GM18505 (cell line): ENCODE results near the gene CHST3.
"Not testable (repeated sequence)": the region's sequence is repeated elsewhere in the genome, so short reads cannot be mapped to it uniquely, and the experiment has no call there.

Source experiments
- ATAC-seq: cut with Tn5 transposase; IDR thresholded peaks from one replicate; pipeline ENCODE4 v1.9.1; 2021; ENCODE audit not compliant: unreplicated experiment
- POLR2A ChIP-seq: IDR thresholded peaks from 4 replicates; pipeline ENCODE4 v1.6.1; 2011; ENCODE audit warnings: borderline replicate concordance; ENCODE audit not compliant: insufficient read depth, insufficient read length; ENCODE audit errors: extremely low read depth

Gene CHST3

DNA sequence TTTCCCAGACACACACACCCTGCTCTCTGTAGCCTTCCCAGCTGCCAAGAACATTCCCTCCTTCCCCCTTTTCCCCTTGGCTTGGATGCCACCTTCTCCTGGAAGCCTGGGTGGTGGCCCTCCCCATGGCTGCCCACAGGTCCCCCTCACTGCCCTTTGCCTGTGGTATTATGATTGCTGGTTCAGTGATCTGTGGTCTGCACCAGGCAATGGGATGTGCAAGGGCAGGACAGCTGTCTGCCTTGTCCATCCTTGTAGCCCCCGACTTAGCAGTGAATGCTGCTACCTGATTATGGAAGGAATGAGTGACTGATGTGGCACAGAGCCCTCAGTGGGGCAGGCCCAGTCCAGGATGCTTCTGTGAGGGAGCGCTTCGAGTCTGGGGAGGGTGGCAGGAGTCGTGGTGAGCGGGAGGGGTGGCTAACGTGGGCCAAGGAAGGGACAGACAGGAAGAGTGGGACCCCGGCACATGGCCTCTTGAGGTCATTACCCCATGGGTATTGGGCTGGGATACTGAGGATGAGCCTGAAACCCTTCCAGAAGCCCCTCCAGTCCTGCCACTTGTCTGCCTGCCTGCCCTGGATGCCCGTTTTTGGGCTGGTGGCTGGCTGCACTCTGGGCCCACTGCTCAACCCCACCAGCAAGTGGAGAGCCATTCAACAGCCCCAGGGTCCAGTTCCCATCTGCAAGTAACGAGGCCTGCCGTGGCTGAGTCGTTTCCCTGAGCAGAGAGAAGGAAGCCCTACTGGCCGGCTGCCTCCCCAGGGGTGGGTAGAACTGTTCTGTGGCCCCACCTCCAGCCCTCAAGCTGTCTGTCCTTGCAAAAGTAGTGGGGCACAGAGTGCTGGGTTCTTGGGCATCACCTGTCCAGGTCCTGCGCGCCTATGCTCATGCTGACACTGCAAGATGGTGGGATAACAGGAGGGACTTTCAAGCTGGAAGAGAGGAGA lies 8.8 kb downstream of the CHST3 start:
- no peak for ATAC-seq
- TF ChIP-seq POLR2A, result no peak

DNA sequence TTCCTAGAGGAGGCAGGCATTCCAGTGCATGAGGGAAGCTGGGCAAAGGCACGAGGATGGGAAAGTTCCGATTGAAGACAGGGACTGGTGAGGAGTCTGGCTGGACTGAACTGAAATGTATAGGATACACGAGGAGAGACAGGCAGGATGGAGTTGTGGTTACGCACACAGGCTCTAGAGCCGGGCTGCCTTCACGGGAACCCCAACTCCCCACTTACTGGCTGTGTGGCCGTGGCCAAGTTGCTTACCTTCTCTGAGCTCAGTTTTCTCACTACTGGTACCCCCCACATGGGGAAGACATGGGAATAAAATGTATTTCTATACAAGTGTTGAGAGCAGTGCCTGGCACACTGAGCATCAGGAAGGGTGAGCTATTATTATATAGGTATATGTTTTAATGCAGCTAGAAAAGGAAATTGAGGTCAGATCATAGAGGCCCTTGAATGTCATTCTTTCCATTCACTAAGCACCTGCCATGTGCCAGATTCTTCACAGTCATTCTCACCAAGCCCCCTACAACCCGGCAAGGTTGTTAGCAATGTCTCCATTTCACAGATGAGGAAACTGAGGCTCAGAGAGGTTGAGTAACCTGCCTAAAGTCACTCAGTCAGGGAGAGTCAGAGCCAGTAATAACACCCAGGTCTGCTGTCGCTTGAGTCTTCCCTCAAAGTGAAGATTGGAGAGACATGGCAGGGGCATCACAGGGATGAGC lies 9.7 kb downstream of the CHST3 start:
- ATAC-seq, result no peak
- no peak for TF ChIP-seq POLR2A

DNA sequence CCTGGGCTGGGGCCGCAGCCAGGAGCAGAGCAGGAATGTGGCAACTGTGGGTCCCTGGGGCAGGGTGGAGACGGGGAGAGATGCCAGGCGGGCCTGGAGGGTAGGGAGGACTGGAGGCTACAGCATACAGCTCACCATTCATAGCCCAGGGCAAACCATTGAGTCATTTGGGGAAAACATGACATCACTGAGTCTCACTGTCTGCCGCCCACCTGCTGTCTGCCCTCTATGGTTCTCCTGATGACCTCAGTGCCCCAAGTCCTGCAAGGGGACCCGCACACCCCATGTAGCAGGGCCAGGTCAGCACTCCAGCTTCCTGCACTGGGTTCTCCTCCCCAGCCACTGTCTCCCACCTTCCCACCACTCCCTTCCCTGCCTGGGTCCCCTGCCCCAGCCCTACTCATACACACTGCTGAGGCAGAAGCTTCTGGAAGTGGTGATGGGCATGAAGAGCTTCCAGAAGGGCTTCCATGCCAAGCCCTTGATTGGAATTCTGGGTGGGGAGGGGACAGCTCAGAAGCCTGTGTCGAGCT lies 10.4 kb downstream of the CHST3 start:
- ATAC-seq, result no peak
- no peak for TF ChIP-seq POLR2A

DNA sequence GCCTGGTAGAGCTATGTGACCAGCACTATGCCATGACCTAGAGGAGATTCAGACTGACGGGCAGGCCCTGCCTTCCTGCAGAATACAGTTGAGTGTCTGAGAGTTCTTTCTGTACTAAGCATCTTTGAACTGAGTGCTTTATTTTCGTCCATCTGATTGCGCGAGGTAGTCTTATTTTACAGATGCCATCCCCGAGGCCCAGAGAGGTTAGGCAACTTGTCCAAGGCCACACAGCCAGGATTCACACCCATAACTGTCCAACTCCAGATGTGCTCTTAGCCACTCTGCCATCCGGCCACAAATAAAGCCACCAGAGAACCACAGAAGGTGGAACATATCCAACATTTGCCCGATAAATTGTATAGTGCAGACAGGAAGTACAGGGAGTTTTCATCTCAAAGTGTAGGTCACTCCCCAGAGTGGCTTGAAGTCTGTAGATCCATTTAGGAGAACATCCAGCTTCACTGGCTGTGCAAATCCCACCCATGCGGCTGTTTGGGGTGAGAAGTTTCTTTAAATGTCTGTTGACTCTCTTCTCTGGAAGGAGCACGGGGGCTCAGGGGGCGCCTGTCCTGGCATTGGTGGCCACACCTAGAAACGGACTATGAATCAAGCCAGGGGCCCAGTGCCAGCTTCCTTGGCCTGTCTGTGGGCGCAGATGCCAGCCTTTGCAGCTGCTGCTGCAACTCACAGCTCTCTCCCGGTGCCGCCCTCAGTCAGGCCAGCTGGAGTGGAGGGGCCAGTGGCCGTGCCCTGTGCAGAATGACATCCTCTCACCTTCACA lies 11.1 kb downstream of the CHST3 start:
- TF ChIP-seq POLR2A, result no peak
- ATAC-seq, result no peak

DNA sequence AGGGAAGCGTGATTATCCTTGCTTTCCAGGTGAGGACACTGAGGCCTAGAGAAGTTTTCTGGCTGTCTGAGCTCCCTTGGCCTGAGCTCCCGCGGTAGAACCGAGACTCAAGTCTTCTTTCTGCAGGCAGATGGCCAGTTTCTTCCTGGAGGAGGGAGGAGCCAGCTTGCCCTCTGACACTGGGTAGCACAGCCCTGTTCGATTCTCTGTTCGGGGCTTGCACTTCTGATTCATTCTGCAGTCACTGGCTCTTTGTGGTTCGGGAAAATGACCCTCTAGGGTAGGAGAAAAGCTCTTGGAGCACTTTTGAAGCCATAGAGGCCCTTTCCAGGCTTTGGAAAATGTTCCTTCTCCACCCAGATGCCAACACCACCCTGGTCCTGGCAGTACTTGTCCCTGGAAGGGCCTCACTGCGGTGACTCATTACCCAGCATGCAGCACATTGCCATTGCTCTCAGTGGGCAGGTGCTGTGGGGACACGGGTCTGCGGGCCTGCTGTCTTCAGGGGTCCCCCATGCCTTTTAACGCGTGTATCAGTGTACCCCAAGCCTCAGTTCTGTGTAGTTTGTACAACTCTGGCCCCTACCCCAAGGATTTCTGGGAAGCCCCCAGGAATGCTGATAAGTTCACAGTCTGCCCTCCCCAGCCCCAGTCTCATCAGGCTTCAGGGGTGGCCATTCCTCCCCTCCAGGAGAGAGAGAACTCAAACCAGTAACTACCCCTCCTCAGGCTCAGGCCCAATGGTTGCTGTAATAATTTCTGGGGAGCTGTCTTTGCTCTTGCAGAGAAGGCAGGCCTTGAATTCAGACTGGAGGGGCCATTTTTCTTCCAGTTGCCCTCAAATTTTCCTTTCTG lies 11.9 kb downstream of the CHST3 start:
- TF ChIP-seq POLR2A, result no peak
- ATAC-seq, result no peak

DNA sequence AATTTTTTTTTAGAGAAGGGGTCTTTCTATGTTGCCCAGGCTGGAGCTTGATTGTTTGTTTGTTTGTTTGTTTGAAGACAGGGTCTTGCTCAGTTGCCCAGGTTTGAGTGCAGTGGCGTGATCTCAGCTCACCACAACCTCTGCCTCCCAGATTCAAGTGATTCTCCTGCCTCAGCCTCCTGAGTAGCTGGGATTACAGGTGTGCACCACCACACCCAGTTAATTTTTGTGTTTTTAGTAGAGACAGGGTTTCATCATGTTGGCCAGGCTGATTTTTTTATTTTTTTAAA lies 13.4 kb downstream of the CHST3 start:
- not testable (repeated sequence) for ATAC-seq

DNA sequence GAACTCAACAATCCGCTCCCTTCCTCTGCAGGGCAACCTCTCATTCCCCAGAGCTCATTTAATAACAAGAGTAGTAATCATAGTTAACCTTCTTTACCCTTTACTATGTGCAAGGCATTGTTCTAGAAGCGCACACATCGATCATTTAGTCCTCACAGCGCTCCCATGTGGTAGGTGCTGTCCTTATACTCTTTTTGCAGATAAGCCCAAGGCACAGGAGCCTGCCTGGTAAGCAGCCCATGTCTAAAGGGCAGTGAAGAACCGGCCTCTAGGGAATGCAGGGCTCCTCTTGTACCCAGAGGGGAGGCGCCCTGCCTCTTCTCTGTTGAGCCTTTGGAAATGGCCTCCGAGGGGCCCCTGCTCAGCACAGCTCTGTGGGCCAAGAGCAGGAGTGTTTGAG lies 14.3 kb downstream of the CHST3 start:
- TF ChIP-seq POLR2A, result no peak
- no peak for ATAC-seq

DNA sequence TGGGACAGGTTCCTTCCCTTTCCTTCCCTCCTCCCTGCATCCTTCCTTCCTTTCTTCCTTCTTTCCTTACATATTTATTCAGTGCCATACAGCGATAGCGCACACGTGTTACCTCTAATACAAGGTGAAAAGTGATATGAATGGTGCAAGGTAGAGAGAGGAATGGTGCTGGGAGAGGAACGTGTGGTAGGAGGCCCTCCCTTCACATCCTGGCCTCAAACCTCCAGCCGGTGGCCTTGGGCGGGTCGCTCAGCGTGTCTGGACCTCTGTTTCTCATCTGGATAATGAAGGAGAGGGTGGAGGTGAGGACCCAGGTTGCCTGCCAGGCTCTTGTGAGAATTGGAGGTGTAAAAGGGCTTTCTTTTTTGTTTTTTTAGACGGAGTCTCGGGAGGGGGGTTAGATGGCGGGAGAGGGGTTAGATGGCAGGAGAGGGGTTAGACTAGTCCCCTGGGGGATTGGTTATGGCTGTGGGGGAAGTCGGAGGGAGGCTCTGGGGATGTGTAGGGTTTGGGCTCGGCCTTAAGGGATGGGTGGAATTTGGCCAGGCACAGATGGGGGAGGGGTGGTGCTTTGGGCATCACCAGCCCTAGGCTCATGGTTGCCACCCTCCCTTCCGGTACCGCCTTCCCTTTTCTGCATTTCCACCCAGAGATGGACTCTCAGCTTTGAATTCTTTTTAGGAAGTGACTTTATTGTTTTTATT lies 14.9 kb downstream of the CHST3 start:
- TF ChIP-seq POLR2A, result no peak
- no peak for ATAC-seq

DNA sequence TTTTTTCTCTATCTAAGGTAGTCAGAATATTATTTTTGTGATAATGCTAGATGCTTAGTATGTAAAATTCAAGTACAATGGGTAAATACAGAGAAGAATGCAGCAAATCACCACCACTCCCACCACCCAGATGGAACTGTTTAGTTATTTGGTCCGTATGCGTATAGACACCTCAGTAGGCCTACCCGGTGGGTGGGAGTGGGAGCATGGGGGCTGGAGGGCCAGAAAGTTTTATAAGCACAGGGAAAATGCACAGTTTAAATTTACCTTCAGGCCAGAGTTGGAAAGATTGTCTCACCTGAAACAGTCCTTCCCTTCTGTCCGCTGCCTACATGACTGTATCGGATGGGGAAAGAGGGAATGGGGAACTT lies 15.5 kb downstream of the CHST3 start:
- ATAC-seq, result no peak
- TF ChIP-seq POLR2A, result no peak

DNA sequence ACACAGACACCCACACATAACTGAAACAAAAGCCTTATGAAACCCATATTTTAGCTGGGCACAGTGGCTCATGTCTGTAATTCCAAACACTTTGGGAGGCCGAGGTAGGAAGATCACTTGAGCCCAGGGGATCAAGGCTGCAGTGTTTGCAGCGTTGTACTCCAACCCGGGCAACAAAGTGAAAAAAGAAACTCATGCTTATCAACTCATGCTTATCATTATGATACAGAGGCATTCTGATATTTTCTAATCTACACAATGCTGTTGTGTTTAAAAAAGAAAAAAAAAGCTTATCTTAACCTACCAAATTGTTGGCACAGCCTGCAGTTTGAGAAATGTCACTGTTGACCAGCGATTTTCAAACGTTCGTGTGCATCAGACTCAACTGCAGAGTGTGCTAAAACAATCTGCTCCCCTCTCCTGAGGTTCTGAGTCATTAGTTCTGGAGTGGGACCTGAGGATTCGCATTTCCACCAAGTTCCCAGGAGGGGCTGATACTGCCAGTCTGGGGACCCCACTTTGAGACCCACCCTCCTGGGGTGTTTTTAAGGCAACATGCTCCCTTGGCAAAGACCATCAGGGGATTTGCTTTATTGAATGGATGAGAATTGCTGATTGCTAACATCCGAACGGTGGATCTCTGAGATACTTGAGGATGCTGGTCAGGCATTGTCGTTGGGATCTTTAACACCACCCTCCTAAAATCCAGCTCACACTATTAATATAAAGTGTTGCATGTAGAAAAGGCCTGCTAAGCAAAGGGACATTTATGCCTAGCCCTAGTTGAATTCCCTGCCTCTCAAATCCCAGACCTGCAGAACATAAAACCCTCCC lies 16.2 kb downstream of the CHST3 start:
- no peak for ATAC-seq
- TF ChIP-seq POLR2A, result no peak
